GM23338 (cell line): ENCODE measurements around the gene CLASP2. TPM values are rescaled to one million over a fixed set of nuclear protein-coding genes. Genes with fewer than 3 reads are reported as not detected.

ENCODE experiments used
- ATAC-seq: fragments of 200-7000 bp; cut with Tn5 transposase; 3 replicates; pipeline ENCODE4 v1.9.1; 2020
- DNase-seq: peaks from one replicate; pipeline ENCODE4 v3.0.0-alpha.2; 2015; ENCODE audit warnings: low spot score
- H2AFZ ChIP-seq: fragments of 200-600 bp; sonication (generic); 2 replicates; pipeline ENCODE4 v1.8.0; 2016; ENCODE audit warnings: antibody characterized with exemption, mild to moderate bottlenecking, moderate library complexity
- H3F3A ChIP-seq: fragments of 200-600 bp; sonication (generic); replicated peaks from 2 replicates; pipeline ENCODE4 v1.8.0; 2017; ENCODE audit warnings: antibody characterized with exemption, mixed run types, low read depth
- H3K27ac ChIP-seq: fragments of 200-600 bp; sonication (generic); 2 replicates; pipeline ENCODE4 v1.6.1; 2016; ENCODE audit warnings: low read depth
- H3K27me3 ChIP-seq: fragments of 200-600 bp; sonication (generic); 2 replicates; pipeline ENCODE4 v1.8.0; 2016; ENCODE audit warnings: mild to moderate bottlenecking, mixed run types, moderate library complexity; ENCODE audit not compliant: insufficient read depth
- H3K36me3 ChIP-seq: fragments of 200-600 bp; sonication (generic); 2 replicates; pipeline ENCODE4 v1.8.0; 2016; ENCODE audit warnings: mild to moderate bottlenecking; ENCODE audit not compliant: insufficient read depth
- H3K4me1 ChIP-seq: fragments of 200-600 bp; sonication (generic); 2 replicates; pipeline ENCODE4 v1.8.0; 2016; ENCODE audit warnings: mild to moderate bottlenecking, moderate library complexity; ENCODE audit not compliant: insufficient read depth
- H3K4me2 ChIP-seq: fragments of 200-600 bp; sonication (generic); 2 replicates; pipeline ENCODE4 v1.7.1; 2017; ENCODE audit warnings: mixed run types
- H3K4me3 ChIP-seq: fragments of 200-600 bp; sonication (generic); 2 replicates; pipeline ENCODE4 v1.6.1; 2016; ENCODE audit warnings: mixed run types
- H3K79me2 ChIP-seq: fragments of 200-600 bp; sonication (generic); replicated peaks from 2 replicates; pipeline ENCODE4 v1.8.0; 2017; ENCODE audit warnings: mild to moderate bottlenecking; ENCODE audit not compliant: insufficient read depth
- H3K9me2 ChIP-seq: fragments of 200-600 bp; sonication (generic); 2 replicates; pipeline ENCODE4 v1.8.0; 2017; ENCODE audit not compliant: insufficient read depth
- H4K20me1 ChIP-seq: fragments of 200-600 bp; sonication (generic); replicated peaks from 2 replicates; pipeline ENCODE4 v1.8.0; 2017; ENCODE audit warnings: mild to moderate bottlenecking; ENCODE audit not compliant: insufficient read depth
- H3K27ac Mint-ChIP-seq: 2 replicates; pipeline ENCODE4 v1.8.0; 2020; ENCODE audit warnings: inconsistent platforms, mild to moderate bottlenecking, moderate library complexity, mixed read lengths
- H3K27me3 Mint-ChIP-seq: 3 replicates; pipeline ENCODE4 v1.8.0; 2022; ENCODE audit warnings: low read depth, mild to moderate bottlenecking, moderate library complexity, mixed read lengths, inconsistent platforms; ENCODE audit not compliant: insufficient read depth, poor library complexity
- H3K36me3 Mint-ChIP-seq: 3 replicates; pipeline ENCODE4 v1.8.0; 2021; ENCODE audit warnings: low read depth, mild to moderate bottlenecking, inconsistent platforms, moderate library complexity, mixed read lengths
- H3K4me1 Mint-ChIP-seq: 3 replicates; pipeline ENCODE4 v1.8.0; 2020; ENCODE audit warnings: mild to moderate bottlenecking, inconsistent platforms, mixed read lengths
- H3K4me3 Mint-ChIP-seq: 3 replicates; pipeline ENCODE4 v1.8.0; 2021; ENCODE audit warnings: moderate library complexity, mild to moderate bottlenecking, inconsistent platforms, mixed read lengths
- H3K9me3 Mint-ChIP-seq: 3 replicates; pipeline ENCODE4 v1.8.0; 2020; ENCODE audit warnings: moderate library complexity, mild to moderate bottlenecking, inconsistent platforms, mixed read lengths
- CREB1 ChIP-seq: fragments of 250-450 bp; sonication (Bioruptor Pico); IDR thresholded peaks from 2 replicates; pipeline ENCODE4 v1.5.0; 2020; ENCODE audit warnings: low read depth, mild to moderate bottlenecking, moderate library complexity
- NANOG ChIP-seq: IDR thresholded peaks from 2 replicates; pipeline ENCODE4 v1.6.1; 2016; ENCODE audit warnings: antibody characterized with exemption, borderline replicate concordance
- STAT1 ChIP-seq: IDR thresholded peaks from one replicate; pipeline ENCODE4 v1.6.1; 2016; ENCODE audit warnings: antibody characterized with exemption; ENCODE audit not compliant: unreplicated experiment
- ZNF331 ChIP-seq: fragments of 250-450 bp; sonication (Bioruptor Pico); IDR thresholded peaks from 2 replicates; pipeline ENCODE4 v1.5.0; 2020; ENCODE audit warnings: low read depth, mild to moderate bottlenecking, moderate library complexity
- polyA plus RNA-seq: library from polyadenylated mRNA; unstranded; fragments of >200 nt; fragmentation: Nextera tagmentation; extraction: Ambion mirVana; gene quantifications from 2 replicates; pipeline ENCODE4 v1.2.1, GENCODE V29; 2016
- total RNA-seq: library from RNA; depleted of rRNA; stranded (reverse); fragments of >200 nt; shearing (Covaris generic); gene quantifications from 2 replicates; pipeline ENCODE4 v1.2.3, GENCODE V29; 2014
- TF ChIP-seq, protein P1 (sequence below): fragments of 250-450 bp; sonication (Bioruptor Pico); IDR thresholded peaks from 2 replicates; pipeline ENCODE4 v1.5.0; 2020; ENCODE audit warnings: mild to moderate bottlenecking, moderate library complexity
- TF ChIP-seq, protein P2 (sequence below), 2 experiments: fragments of 200-600 bp in 1 of 2; sonication (generic) in 1 of 2; conservative IDR thresholded peaks; 2 replicates each; pipeline versions ENCODE4 v1.5.1 to v1.6.1; 2016 to 2017; ENCODE audit warnings: antibody characterized with exemption in 2 of 2, low read depth in 2 of 2, mild to moderate bottlenecking in 2 of 2, moderate library complexity in 1 of 2
- TF ChIP-seq, protein P3 (sequence below): IDR thresholded peaks from one replicate; pipeline ENCODE4 v1.6.1; 2018; ENCODE audit warnings: antibody characterized with exemption; ENCODE audit not compliant: unreplicated experiment

The CLASP2 gene
- total and polyA plus RNA-seq, 2 experiments from 2014 or later: 12.8 to 74.6 TPM

DNA sequence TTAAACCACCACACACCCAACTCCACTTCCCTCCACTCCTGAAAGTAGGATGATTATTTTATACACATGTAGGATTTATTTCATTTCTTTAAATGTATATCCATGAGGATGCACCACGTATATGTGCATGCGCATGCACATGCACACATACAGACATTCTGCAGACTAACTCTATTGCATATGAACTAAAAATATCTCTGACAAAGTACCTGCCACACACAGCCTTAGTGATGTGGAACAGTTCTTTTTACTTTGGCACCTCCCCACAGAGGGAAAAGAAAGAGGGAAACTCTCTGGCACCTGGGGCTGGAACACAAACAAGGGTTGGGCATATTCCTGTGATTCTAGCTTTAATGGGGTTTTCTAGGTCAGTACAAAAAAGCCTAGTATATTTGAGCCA, 138.2 kb downstream of the CLASP2 start:
- H3K27me3 Mint-ChIP-seq: no peaks in the 10 kb centered on the region
- Histone ChIP-seq H3K4me1 (peaks cover 46% of the 10 kb centered on the region), H3K27me3 (no peaks in the 10 kb centered on the region), H3K9me2 (no peaks in the 10 kb centered on the region), H3K4me3 (no peak overlapping the region), H3K4me2 (0 out of 2 replicates have a peak overlapping the region, but pooled peaks have one; percentile 31), H4K20me1 (no peaks in the 10 kb centered on the region), H3K27ac (peak overlapping the region; percentile 60; the same call in 1 of the 2 replicates), H3F3A (no peaks in the 10 kb centered on the region), H3K36me3 (no peaks in the 10 kb centered on the region), H2AFZ (no peak overlapping the region), H3K79me2 (no peaks in the 10 kb centered on the region)
- H3K4me1 Mint-ChIP-seq: peaks cover 52% of the 10 kb centered on the region
- ATAC-seq (no peak), DNase-seq (no peak)
- H3K27ac Mint-ChIP-seq: no peak overlapping the region
- no peak overlapping the region for H3K4me3 Mint-ChIP-seq
- peaks cover 4% of the 10 kb centered on the region; the same call in 2 of the 3 replicates for H3K36me3 Mint-ChIP-seq
- no peak for TF ChIP-seq STAT1
- TF ChIP-seq ZNF331: no peak
- TF ChIP-seq CREB1 (CRISPR knock-in tag): no peak
- TF ChIP-seq, protein P1, sequence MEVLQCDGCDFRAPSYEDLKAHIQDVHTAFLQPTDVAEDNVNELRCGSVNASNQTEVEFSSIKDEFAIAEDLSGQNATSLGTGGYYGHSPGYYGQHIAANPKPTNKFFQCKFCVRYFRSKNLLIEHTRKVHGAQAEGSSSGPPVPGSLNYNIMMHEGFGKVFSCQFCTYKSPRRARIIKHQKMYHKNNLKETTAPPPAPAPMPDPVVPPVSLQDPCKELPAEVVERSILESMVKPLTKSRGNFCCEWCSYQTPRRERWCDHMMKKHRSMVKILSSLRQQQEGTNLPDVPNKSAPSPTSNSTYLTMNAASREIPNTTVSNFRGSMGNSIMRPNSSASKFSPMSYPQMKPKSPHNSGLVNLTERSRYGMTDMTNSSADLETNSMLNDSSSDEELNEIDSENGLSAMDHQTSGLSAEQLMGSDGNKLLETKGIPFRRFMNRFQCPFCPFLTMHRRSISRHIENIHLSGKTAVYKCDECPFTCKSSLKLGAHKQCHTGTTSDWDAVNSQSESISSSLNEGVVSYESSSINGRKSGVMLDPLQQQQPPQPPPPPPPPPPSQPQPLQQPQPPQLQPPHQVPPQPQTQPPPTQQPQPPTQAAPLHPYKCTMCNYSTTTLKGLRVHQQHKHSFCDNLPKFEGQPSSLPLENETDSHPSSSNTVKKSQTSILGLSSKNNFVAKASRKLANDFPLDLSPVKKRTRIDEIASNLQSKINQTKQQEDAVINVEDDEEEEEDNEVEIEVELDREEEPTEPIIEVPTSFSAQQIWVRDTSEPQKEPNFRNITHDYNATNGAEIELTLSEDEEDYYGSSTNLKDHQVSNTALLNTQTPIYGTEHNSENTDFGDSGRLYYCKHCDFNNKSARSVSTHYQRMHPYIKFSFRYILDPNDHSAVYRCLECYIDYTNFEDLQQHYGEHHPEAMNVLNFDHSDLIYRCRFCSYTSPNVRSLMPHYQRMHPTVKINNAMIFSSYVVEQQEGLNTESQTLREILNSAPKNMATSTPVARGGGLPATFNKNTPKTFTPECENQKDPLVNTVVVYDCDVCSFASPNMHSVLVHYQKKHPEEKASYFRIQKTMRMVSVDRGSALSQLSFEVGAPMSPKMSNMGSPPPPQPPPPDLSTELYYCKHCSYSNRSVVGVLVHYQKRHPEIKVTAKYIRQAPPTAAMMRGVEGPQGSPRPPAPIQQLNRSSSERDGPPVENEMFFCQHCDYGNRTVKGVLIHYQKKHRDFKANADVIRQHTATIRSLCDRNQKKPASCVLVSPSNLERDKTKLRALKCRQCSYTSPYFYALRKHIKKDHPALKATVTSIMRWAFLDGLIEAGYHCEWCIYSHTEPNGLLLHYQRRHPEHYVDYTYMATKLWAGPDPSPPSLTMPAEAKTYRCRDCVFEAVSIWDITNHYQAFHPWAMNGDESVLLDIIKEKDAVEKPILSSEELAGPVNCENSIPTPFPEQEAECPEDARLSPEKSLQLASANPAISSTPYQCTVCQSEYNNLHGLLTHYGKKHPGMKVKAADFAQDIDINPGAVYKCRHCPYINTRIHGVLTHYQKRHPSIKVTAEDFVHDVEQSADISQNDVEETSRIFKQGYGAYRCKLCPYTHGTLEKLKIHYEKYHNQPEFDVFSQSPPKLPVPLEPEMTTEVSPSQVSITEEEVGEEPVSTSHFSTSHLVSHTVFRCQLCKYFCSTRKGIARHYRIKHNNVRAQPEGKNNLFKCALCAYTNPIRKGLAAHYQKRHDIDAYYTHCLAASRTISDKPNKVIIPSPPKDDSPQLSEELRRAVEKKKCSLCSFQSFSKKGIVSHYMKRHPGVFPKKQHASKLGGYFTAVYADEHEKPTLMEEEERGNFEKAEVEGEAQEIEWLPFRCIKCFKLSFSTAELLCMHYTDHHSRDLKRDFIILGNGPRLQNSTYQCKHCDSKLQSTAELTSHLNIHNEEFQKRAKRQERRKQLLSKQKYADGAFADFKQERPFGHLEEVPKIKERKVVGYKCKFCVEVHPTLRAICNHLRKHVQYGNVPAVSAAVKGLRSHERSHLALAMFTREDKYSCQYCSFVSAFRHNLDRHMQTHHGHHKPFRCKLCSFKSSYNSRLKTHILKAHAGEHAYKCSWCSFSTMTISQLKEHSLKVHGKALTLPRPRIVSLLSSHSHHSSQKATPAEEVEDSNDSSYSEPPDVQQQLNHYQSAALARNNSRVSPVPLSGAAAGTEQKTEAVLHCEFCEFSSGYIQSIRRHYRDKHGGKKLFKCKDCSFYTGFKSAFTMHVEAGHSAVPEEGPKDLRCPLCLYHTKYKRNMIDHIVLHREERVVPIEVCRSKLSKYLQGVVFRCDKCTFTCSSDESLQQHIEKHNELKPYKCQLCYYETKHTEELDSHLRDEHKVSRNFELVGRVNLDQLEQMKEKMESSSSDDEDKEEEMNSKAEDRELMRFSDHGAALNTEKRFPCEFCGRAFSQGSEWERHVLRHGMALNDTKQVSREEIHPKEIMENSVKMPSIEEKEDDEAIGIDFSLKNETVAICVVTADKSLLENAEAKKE: no peak
- no peak for TF ChIP-seq NANOG
- TF ChIP-seq, protein P2, sequence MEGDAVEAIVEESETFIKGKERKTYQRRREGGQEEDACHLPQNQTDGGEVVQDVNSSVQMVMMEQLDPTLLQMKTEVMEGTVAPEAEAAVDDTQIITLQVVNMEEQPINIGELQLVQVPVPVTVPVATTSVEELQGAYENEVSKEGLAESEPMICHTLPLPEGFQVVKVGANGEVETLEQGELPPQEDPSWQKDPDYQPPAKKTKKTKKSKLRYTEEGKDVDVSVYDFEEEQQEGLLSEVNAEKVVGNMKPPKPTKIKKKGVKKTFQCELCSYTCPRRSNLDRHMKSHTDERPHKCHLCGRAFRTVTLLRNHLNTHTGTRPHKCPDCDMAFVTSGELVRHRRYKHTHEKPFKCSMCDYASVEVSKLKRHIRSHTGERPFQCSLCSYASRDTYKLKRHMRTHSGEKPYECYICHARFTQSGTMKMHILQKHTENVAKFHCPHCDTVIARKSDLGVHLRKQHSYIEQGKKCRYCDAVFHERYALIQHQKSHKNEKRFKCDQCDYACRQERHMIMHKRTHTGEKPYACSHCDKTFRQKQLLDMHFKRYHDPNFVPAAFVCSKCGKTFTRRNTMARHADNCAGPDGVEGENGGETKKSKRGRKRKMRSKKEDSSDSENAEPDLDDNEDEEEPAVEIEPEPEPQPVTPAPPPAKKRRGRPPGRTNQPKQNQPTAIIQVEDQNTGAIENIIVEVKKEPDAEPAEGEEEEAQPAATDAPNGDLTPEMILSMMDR (conservative IDR thresholded peaks at IDR 0.05; ENCODE audit: low read depth in 2 of 2): no peak
- TF ChIP-seq, protein P3, sequence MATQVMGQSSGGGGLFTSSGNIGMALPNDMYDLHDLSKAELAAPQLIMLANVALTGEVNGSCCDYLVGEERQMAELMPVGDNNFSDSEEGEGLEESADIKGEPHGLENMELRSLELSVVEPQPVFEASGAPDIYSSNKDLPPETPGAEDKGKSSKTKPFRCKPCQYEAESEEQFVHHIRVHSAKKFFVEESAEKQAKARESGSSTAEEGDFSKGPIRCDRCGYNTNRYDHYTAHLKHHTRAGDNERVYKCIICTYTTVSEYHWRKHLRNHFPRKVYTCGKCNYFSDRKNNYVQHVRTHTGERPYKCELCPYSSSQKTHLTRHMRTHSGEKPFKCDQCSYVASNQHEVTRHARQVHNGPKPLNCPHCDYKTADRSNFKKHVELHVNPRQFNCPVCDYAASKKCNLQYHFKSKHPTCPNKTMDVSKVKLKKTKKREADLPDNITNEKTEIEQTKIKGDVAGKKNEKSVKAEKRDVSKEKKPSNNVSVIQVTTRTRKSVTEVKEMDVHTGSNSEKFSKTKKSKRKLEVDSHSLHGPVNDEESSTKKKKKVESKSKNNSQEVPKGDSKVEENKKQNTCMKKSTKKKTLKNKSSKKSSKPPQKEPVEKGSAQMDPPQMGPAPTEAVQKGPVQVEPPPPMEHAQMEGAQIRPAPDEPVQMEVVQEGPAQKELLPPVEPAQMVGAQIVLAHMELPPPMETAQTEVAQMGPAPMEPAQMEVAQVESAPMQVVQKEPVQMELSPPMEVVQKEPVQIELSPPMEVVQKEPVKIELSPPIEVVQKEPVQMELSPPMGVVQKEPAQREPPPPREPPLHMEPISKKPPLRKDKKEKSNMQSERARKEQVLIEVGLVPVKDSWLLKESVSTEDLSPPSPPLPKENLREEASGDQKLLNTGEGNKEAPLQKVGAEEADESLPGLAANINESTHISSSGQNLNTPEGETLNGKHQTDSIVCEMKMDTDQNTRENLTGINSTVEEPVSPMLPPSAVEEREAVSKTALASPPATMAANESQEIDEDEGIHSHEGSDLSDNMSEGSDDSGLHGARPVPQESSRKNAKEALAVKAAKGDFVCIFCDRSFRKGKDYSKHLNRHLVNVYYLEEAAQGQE: no peak
- no peaks in the 10 kb centered on the region; the same call in 2 of the 3 replicates for H3K9me3 Mint-ChIP-seq
